Adipose tissue (tissue), 3 donors: ENCODE results near the gene ARPP21. TPM values are rescaled to one million over a fixed set of nuclear protein-coding genes. Genes with fewer than 3 reads are reported as not detected.
"Not testable (repeated sequence)": the region's sequence is repeated elsewhere in the genome, so short reads cannot be mapped to it uniquely, and the experiment has no call there.

ENCODE experiments used
- H3K27ac ChIP-seq: one replicate; pipeline ENCODE4 v1.5.1; 2013; ENCODE audit warnings: low read depth, low read length
- WGBS, 3 donors: extraction: QIAGEN DNeasy Blood & Tissue Kit; methylation state at CpG; one replicate each; pipeline ENCODE4 v1.1.7; 2013; 5-methylcytosine and 5-hydroxymethylcytosine counted together
- polyA plus RNA-seq, 3 donors: library from polyadenylated mRNA; stranded (reverse); fragments of 200-250 nt; gene quantifications; one replicate each; pipeline ENCODE4 v1.2.3, GENCODE V29; 2013
- donor health status: healthy with polysubstance abuse.
- donor health status: Bipolar disorder and iron deficiency.
- donor health status: healthy.

ARPP21 gene
- 1 to 10 TPM in 1 of 3 donors, under 1 TPM in 2; 0.13 to 3.5 (median 0.16) TPM for polyA plus RNA-seq

GRCh38 chr3:35639254-35640186 is at the start of gene ARPP21:
Gene ARPP21, plus strand, starts transcription at chr3:35639525. Its CDS starts 42,227 bp downstream, at chr3:35681752.
- WGBS, 3 donors: 1% methylated on average over 82 to 83 of the region's 83 CpGs
- no peak within 1 kb of the TSS for H3K27ac ChIP-seq

GRCh38 chr3:35592589-35593295 is 46.6 kb upstream of the ARPP21 start:
- WGBS, 3 donors: 45 to 58% (median 47%) methylated on average over 5 of the region's 5 CpGs

GRCh38 chr3:35594739-35595138 is 44.6 kb upstream of the ARPP21 start:
- no peak overlapping the region for H3K27ac ChIP-seq

More at GRCh38 chr3:35592589-35593295, 46.6 kb upstream of the ARPP21 start:
- no peak overlapping the region for H3K27ac ChIP-seq

GRCh38 chr3:35596335-35596995 is 42.9 kb upstream of the ARPP21 start:
- WGBS, 3 donors: 68 to 80% (median 70%) methylated on average over 3 of the region's 3 CpGs
- H3K27ac ChIP-seq: no peak overlapping the region

- WGBS, 3 donors: 56 to 74% (median 74%) methylated on average over 3 of the region's 3 CpGs
- H3K27ac ChIP-seq: no peak overlapping the region
These were observed 41.8 kb upstream of the ARPP21 start for GRCh38 chr3:35597490-35597889.

GRCh38 chr3:35598804-35599203 is 40.5 kb upstream of the ARPP21 start:
- 71 to 88% (median 88%) methylated on average over 1 of the region's 1 CpG for WGBS, 3 donors
- no peak overlapping the region for H3K27ac ChIP-seq

GRCh38 chr3:35601959-35602358 is 37.4 kb upstream of the ARPP21 start:
- no peak overlapping the region for H3K27ac ChIP-seq

GRCh38 chr3:35602395-35602936 is 36.9 kb upstream of the ARPP21 start:
- 58 to 72% (median 64%) methylated on average over 7 of the region's 7 CpGs for WGBS, 3 donors
- no peak overlapping the region for H3K27ac ChIP-seq

GRCh38 chr3:35616346-35616745 is 23.0 kb upstream of the ARPP21 start:
- WGBS, 3 donors: 50 to 67% (median 65%) methylated on average over 3 of the region's 3 CpGs
- H3K27ac ChIP-seq: no peak overlapping the region

GRCh38 chr3:35617370-35617769 is 22.0 kb upstream of the ARPP21 start:
- WGBS, 3 donors: 83 to 96% (median 95%) methylated on average over 1 of the region's 1 CpG
- H3K27ac ChIP-seq: no peak overlapping the region

- H3K27ac ChIP-seq: not testable (repeated sequence)
- WGBS, 3 donors: 73 to 83% (median 81%) methylated on average over 2 of the region's 2 CpGs
These were observed 19.1 kb upstream of the ARPP21 start for GRCh38 chr3:35620238-35620637.

GRCh38 chr3:35624698-35625097 is 14.6 kb upstream of the ARPP21 start:
- no peak overlapping the region for H3K27ac ChIP-seq
- WGBS, 3 donors: 77 to 92% (median 85%) methylated on average over 2 of the region's 2 CpGs

GRCh38 chr3:35633332-35634124 is 5.8 kb upstream of the ARPP21 start:
- 67 to 74% (median 68%) methylated on average over 4 of the region's 4 CpGs for WGBS, 3 donors
- no peak overlapping the region for H3K27ac ChIP-seq

- 60 to 75% (median 71%) methylated on average over 3 of the region's 3 CpGs for WGBS, 3 donors
- H3K27ac ChIP-seq: no peak overlapping the region
These were observed 3.9 kb upstream of the ARPP21 start for GRCh38 chr3:35635407-35635806.

GRCh38 chr3:35635926-35636683 is 3.2 kb upstream of the ARPP21 start:
- 90 to 93% (median 91%) methylated on average over 4 of the region's 4 CpGs for WGBS, 3 donors
- no peak overlapping the region for H3K27ac ChIP-seq

- no peak overlapping the region for H3K27ac ChIP-seq
- WGBS, 3 donors: 77 to 81% (median 79%) methylated on average over 15 of the region's 15 CpGs
These were observed 910 bp upstream of the ARPP21 start for GRCh38 chr3:35638251-35638979.

GRCh38 chr3:35638980-35639253 is 408 bp upstream of the ARPP21 start:
- WGBS, 3 donors: 8 to 20% (median 16%) methylated on average over 19 to 21 of the region's 21 CpGs
- H3K27ac ChIP-seq: no peak overlapping the region
